ENCODE data around the gene BAMBI.

Gene BAMBI

DNA sequence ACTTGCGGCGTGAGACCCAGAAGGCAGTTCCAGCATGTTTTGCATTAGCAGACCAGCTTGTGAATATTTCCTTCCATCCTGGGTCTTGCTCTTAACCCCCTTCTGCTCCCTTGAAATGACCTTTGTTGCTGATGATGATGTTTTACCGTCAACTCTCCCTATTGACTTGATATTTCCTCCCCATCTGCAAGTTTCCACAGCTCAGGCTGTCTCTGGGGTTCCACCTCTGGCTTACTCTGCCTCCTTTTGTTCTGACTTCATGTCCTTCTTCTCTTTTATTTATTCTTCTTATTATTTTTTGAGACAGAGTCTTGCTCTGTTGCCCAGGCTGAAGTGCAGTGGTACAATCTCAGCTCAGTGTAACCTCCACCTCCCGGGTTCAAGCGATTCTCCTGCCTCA lies 17.2 kb downstream of the BAMBI start:
- TF ChIP-seq ARNTL (CRISPR knock-in tag; IDR thresholded peaks at IDR 0.05; ENCODE audit: borderline replicate concordance, low read depth) (no peak), TOX (CRISPR knock-in tag; IDR thresholded peaks at IDR 0.05; ENCODE audit: borderline replicate concordance) (no peak), ZFP30 (CRISPR knock-in tag; IDR thresholded peaks at IDR 0.05) (no peak), ZNF565 (CRISPR knock-in tag; conservative IDR thresholded peaks at IDR 0.05; ENCODE audit: low read depth) (no peak), ZFP3 (CRISPR knock-in tag; IDR thresholded peaks at IDR 0.05) (no peak), SNAI2 (CRISPR knock-in tag; IDR thresholded peaks at IDR 0.05) (no peak), ZC3H10 (CRISPR knock-in tag; IDR thresholded peaks at IDR 0.05) (no peak), ZNF8 (CRISPR knock-in tag; IDR thresholded peaks at IDR 0.05) (no peak), PPARA (CRISPR knock-in tag; IDR thresholded peaks at IDR 0.05; ENCODE audit: borderline replicate concordance) (no peak), ISL1 (CRISPR knock-in tag; IDR thresholded peaks at IDR 0.05) (no peak), BACH2 (CRISPR knock-in tag; IDR thresholded peaks at IDR 0.05; ENCODE audit: borderline replicate concordance) (no peak), ESRRG (CRISPR knock-in tag; IDR thresholded peaks at IDR 0.05) (no peak)
- TF ChIP-seq, protein P1, sequence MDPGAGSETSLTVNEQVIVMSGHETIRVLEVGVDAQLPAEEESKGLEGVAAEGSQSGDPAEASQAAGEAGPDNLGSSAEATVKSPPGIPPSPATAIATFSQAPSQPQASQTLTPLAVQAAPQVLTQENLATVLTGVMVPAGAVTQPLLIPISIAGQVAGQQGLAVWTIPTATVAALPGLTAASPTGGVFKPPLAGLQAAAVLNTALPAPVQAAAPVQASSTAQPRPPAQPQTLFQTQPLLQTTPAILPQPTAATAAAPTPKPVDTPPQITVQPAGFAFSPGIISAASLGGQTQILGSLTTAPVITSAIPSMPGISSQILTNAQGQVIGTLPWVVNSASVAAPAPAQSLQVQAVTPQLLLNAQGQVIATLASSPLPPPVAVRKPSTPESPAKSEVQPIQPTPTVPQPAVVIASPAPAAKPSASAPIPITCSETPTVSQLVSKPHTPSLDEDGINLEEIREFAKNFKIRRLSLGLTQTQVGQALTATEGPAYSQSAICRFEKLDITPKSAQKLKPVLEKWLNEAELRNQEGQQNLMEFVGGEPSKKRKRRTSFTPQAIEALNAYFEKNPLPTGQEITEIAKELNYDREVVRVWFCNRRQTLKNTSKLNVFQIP (CRISPR knock-in tag; IDR thresholded peaks at IDR 0.05; ENCODE audit: borderline replicate concordance, low read depth): no peak
- TF ChIP-seq, protein P2, sequence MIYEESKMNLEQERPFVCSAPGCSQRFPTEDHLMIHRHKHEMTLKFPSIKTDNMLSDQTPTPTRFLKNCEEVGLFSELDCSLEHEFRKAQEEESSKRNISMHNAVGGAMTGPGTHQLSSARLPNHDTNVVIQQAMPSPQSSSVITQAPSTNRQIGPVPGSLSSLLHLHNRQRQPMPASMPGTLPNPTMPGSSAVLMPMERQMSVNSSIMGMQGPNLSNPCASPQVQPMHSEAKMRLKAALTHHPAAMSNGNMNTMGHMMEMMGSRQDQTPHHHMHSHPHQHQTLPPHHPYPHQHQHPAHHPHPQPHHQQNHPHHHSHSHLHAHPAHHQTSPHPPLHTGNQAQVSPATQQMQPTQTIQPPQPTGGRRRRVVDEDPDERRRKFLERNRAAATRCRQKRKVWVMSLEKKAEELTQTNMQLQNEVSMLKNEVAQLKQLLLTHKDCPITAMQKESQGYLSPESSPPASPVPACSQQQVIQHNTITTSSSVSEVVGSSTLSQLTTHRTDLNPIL (CRISPR knock-in tag; IDR thresholded peaks at IDR 0.05; ENCODE audit: low read depth): no peak
- TF ChIP-seq, protein P3, sequence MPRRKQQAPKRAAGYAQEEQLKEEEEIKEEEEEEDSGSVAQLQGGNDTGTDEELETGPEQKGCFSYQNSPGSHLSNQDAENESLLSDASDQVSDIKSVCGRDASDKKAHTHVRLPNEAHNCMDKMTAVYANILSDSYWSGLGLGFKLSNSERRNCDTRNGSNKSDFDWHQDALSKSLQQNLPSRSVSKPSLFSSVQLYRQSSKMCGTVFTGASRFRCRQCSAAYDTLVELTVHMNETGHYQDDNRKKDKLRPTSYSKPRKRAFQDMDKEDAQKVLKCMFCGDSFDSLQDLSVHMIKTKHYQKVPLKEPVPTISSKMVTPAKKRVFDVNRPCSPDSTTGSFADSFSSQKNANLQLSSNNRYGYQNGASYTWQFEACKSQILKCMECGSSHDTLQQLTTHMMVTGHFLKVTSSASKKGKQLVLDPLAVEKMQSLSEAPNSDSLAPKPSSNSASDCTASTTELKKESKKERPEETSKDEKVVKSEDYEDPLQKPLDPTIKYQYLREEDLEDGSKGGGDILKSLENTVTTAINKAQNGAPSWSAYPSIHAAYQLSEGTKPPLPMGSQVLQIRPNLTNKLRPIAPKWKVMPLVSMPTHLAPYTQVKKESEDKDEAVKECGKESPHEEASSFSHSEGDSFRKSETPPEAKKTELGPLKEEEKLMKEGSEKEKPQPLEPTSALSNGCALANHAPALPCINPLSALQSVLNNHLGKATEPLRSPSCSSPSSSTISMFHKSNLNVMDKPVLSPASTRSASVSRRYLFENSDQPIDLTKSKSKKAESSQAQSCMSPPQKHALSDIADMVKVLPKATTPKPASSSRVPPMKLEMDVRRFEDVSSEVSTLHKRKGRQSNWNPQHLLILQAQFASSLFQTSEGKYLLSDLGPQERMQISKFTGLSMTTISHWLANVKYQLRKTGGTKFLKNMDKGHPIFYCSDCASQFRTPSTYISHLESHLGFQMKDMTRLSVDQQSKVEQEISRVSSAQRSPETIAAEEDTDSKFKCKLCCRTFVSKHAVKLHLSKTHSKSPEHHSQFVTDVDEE (CRISPR knock-in tag; IDR thresholded peaks at IDR 0.05): no peak
- TF ChIP-seq, protein P4, sequence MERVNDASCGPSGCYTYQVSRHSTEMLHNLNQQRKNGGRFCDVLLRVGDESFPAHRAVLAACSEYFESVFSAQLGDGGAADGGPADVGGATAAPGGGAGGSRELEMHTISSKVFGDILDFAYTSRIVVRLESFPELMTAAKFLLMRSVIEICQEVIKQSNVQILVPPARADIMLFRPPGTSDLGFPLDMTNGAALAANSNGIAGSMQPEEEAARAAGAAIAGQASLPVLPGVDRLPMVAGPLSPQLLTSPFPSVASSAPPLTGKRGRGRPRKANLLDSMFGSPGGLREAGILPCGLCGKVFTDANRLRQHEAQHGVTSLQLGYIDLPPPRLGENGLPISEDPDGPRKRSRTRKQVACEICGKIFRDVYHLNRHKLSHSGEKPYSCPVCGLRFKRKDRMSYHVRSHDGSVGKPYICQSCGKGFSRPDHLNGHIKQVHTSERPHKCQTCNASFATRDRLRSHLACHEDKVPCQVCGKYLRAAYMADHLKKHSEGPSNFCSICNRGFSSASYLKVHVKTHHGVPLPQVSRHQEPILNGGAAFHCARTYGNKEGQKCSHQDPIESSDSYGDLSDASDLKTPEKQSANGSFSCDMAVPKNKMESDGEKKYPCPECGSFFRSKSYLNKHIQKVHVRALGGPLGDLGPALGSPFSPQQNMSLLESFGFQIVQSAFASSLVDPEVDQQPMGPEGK (CRISPR knock-in tag; IDR thresholded peaks at IDR 0.05; ENCODE audit: borderline replicate concordance): no peak
- TF ChIP-seq, protein P5, sequence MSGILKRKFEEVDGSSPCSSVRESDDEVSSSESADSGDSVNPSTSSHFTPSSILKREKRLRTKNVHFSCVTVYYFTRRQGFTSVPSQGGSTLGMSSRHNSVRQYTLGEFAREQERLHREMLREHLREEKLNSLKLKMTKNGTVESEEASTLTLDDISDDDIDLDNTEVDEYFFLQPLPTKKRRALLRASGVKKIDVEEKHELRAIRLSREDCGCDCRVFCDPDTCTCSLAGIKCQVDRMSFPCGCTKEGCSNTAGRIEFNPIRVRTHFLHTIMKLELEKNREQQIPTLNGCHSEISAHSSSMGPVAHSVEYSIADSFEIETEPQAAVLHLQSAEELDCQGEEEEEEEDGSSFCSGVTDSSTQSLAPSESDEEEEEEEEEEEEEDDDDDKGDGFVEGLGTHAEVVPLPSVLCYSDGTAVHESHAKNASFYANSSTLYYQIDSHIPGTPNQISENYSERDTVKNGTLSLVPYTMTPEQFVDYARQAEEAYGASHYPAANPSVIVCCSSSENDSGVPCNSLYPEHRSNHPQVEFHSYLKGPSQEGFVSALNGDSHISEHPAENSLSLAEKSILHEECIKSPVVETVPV (CRISPR knock-in tag; IDR thresholded peaks at IDR 0.05): no peak
- ATAC-seq: no peak

DNA sequence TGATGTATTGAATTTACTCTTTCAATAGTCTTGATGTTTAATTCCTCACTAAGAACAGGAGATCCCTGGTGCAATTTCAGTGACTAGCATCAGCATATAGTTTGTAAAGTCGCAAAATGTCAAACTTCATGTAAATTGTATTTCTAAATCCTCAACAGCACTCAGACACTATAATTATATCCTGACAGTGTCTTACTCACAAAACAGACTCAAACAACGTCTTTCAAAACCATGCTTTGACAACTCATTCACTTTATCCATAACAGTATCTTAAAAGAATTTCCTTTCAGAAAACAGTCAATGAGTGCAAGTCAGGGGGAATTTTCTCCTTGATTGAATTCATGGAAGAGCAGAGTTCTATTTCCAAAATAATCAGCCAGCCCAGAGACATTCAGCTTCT lies 20.8 kb downstream of the BAMBI start:
- TF ChIP-seq ZNF8 (CRISPR knock-in tag; IDR thresholded peaks at IDR 0.05) (no peak), ISL1 (CRISPR knock-in tag; IDR thresholded peaks at IDR 0.05) (no peak), CSDC2 (CRISPR knock-in tag; IDR thresholded peaks at IDR 0.05) (no peak), TOX (CRISPR knock-in tag; IDR thresholded peaks at IDR 0.05; ENCODE audit: borderline replicate concordance) (no peak), RARB (CRISPR knock-in tag; IDR thresholded peaks at IDR 0.05) (no peak), ARNTL (CRISPR knock-in tag; IDR thresholded peaks at IDR 0.05; ENCODE audit: borderline replicate concordance, low read depth) (no peak)
- TF ChIP-seq, protein P1 (CRISPR knock-in tag; IDR thresholded peaks at IDR 0.05; ENCODE audit: borderline replicate concordance, low read depth): no peak

More for the DNA sequence above, 20.8 kb downstream of the BAMBI start:
- ATAC-seq: no peak
